Ishikawa (cell line): Measurements from ENCODE around the gene DUSP16.

Experiments used
- CEBPB ChIP-seq: IDR thresholded peaks from 2 replicates; pipeline ENCODE4 v1.6.1; 2012
- CREB1 ChIP-seq: IDR thresholded peaks from 2 replicates; pipeline ENCODE4 v1.6.1; 2012; ENCODE audit warnings: low read depth
- EGR1 ChIP-seq: IDR thresholded peaks from 2 replicates; pipeline ENCODE4 v1.6.1; 2012
- EP300 ChIP-seq: IDR thresholded peaks from 2 replicates; pipeline ENCODE4 v1.6.1; 2012; ENCODE audit warnings: borderline replicate concordance
- FOXM1 ChIP-seq: IDR thresholded peaks from 2 replicates; pipeline ENCODE4 v1.6.1; 2012; ENCODE audit warnings: low read depth, borderline replicate concordance
- NFIC ChIP-seq: IDR thresholded peaks from 2 replicates; pipeline ENCODE4 v1.6.1; 2012
- RAD21 ChIP-seq: IDR thresholded peaks from 2 replicates; pipeline ENCODE4 v1.6.1; 2012; ENCODE audit warnings: low read depth
- TAF1 ChIP-seq: IDR thresholded peaks from 2 replicates; pipeline ENCODE4 v1.6.1; 2012; ENCODE audit warnings: low read depth, mild to moderate bottlenecking
- TCF12 ChIP-seq: IDR thresholded peaks from 2 replicates; pipeline ENCODE4 v1.6.1; 2012; ENCODE audit warnings: low read depth
- TEAD4 ChIP-seq: IDR thresholded peaks from 2 replicates; pipeline ENCODE4 v1.6.1; 2012
- YY1 ChIP-seq: IDR thresholded peaks from 2 replicates; pipeline ENCODE4 v1.6.1; 2012; ENCODE audit warnings: low read depth
- ZBTB7A ChIP-seq: IDR thresholded peaks from 2 replicates; pipeline ENCODE4 v1.6.1; 2012; ENCODE audit warnings: low read depth
- TF ChIP-seq, protein P1 (sequence below): IDR thresholded peaks from 2 replicates; pipeline ENCODE4 v1.6.1; 2012
- TF ChIP-seq, protein P2 (sequence below): IDR thresholded peaks from 2 replicates; pipeline ENCODE4 v1.6.1; 2012; ENCODE audit warnings: low read depth, mild to moderate bottlenecking
- TF ChIP-seq, protein P3 (sequence below): IDR thresholded peaks from 2 replicates; pipeline ENCODE4 v1.6.1; 2012

The DUSP16 gene

DNA sequence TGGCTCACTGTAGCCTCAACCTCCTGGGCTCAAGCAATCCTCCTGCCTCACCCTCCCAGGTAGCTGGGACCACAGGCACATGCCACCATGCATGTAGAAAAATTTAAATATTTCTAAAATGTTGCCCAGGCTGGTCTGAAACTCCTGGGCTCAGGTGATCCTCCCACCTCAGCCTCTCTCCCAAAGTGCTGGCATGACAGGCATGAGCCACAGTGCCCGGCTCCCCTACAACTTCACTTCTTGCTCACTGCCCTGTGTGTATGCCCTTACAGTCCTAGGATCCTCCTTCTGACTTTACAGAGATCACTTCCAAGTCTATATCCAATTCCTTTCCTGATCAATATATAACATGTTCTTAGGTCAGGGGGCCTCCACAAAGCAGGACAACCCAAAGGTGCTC, 25.2 kb upstream of the DUSP16 start:
- TF ChIP-seq, protein P1, sequence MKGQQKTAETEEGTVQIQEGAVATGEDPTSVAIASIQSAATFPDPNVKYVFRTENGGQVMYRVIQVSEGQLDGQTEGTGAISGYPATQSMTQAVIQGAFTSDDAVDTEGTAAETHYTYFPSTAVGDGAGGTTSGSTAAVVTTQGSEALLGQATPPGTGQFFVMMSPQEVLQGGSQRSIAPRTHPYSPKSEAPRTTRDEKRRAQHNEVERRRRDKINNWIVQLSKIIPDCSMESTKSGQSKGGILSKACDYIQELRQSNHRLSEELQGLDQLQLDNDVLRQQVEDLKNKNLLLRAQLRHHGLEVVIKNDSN: no peak
- TF ChIP-seq FOXM1: no peak
- TF ChIP-seq ZBTB7A: no peak
- TF ChIP-seq CREB1: no peak
- TF ChIP-seq TCF12: no peak
- no peak for TF ChIP-seq CEBPB
- no peak for TF ChIP-seq TAF1
- TF ChIP-seq YY1: no peak
- TF ChIP-seq EP300: no peak
- TF ChIP-seq, protein P2, sequence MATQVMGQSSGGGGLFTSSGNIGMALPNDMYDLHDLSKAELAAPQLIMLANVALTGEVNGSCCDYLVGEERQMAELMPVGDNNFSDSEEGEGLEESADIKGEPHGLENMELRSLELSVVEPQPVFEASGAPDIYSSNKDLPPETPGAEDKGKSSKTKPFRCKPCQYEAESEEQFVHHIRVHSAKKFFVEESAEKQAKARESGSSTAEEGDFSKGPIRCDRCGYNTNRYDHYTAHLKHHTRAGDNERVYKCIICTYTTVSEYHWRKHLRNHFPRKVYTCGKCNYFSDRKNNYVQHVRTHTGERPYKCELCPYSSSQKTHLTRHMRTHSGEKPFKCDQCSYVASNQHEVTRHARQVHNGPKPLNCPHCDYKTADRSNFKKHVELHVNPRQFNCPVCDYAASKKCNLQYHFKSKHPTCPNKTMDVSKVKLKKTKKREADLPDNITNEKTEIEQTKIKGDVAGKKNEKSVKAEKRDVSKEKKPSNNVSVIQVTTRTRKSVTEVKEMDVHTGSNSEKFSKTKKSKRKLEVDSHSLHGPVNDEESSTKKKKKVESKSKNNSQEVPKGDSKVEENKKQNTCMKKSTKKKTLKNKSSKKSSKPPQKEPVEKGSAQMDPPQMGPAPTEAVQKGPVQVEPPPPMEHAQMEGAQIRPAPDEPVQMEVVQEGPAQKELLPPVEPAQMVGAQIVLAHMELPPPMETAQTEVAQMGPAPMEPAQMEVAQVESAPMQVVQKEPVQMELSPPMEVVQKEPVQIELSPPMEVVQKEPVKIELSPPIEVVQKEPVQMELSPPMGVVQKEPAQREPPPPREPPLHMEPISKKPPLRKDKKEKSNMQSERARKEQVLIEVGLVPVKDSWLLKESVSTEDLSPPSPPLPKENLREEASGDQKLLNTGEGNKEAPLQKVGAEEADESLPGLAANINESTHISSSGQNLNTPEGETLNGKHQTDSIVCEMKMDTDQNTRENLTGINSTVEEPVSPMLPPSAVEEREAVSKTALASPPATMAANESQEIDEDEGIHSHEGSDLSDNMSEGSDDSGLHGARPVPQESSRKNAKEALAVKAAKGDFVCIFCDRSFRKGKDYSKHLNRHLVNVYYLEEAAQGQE: no peak
- TF ChIP-seq RAD21: no peak
- TF ChIP-seq EGR1: no peak
- no peak for TF ChIP-seq TEAD4
- no peak for TF ChIP-seq NFIC
- TF ChIP-seq, protein P3, sequence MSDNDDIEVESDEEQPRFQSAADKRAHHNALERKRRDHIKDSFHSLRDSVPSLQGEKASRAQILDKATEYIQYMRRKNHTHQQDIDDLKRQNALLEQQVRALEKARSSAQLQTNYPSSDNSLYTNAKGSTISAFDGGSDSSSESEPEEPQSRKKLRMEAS: no peak

DNA sequence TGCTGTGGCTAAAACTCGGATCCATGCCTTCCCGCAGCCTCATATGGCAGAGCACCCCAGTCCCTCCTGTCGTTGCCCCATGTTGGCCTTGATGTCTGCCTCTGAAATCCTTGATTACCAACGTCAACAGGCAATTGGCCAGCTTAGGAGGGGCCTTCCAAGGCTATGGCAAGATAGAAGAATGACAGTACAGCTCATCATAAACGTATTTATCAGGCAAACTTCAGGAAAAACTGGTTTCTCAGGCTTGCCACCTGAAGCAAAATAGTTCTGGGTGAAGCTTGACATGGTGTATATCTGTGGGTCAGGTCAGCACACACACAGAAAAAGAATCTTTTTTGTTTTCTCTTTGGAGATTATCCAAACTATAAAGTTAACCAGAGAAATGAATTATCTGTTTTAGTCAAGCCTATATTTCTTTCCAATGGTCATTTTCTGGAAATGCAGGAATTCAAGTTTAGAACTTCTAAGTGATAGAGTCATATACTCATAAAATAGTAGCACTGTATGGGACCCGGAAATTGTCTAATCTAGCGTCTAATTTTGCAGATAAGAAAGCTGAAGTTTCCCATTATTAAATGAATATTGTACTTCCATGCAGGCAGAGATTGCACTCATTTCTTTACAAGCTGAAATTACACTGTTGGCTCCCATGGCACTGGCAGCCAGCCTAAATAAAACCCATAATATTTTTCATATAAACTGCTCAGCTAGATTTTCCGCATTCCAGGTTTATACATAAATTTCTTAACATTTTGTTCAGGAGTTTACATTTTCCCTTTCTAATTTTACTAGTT, 24.4 kb upstream of the DUSP16 start:
- TF ChIP-seq TEAD4 (no peak), ZBTB7A (no peak), EP300 (no peak), FOXM1 (no peak), RAD21 (no peak), CEBPB (no peak), YY1 (no peak), EGR1 (no peak), TAF1 (no peak)
- TF ChIP-seq, protein P2: no peak
- TF ChIP-seq, protein P3: no peak

DNA sequence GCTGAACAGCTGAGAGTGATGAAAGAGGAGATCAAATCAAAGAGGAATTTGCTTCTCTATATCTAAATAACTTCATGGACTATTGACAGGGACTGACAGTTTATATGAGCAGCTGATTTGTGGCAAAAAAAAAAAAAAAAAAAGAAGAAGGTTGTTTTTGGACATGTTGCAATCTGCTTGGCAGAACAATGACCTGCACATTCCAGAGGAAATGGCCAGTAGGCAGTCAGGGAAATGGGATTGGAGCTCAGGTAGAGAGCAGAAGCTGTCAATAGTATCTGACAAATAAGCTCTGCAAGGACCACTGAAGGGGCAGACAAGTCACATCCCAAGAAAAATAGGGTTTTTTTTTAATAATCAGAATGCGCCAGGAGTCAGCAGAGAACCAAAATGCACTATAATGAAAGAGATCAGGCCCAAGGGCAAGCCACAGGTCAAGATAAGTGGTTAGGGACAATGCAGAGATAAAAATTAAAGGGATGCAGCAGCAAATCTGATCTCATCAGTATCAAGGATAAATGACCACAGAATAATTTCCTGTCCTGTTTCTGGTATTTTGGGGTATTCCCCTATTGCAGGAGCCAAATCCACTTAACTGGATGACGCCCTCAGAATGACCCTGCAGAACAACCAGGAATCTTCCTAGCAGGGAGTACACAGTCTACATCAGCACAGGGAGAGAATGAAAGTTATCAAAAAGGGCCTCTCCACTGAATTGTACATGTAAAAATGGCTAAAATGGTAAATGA, 22.6 kb upstream of the DUSP16 start:
- TF ChIP-seq TEAD4 (peak; percentile 81), NFIC (peak; percentile 37; the same call in 1 of the 2 replicates), CEBPB (peak; percentile 98)
- TF ChIP-seq, protein P2: no peak
- TF ChIP-seq, protein P3: no peak

DNA sequence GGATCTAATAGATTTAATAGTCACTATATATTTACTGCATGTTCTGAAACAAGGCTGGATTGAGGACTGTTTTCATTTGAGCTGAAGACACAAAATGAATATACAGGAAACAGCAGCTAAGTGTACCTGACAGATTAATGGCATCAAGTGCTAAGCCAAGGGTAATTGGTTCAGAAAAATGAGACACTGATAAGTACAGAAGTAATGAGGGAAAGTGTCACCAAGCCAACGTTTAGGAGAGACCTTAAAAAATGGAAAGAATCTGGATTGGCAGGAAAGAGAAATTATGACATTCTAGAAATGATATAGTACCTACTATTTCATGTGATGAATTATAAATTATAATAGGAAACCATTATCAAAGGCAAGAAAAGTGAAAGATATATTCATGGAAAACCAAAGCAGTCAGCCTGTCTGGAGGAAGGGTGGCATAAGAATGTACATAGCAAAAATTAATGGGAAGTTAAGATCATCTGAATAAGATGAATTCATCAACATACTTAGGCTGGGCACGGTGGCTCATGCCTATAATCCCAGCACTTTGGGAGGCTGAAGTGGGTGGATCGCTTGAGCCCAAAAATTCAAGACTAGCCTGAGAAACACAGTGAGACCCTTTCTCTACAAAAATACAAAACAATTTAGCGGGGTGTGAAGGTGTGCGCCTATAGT, 21.0 kb upstream of the DUSP16 start:
- no peak for TF ChIP-seq FOXM1
- TF ChIP-seq YY1: no peak
- TF ChIP-seq, protein P1: no peak
- TF ChIP-seq, protein P2: no peak
- no peak for TF ChIP-seq EP300
- TF ChIP-seq TCF12: no peak
- TF ChIP-seq CREB1: no peak
- TF ChIP-seq ZBTB7A: no peak
- no peak for TF ChIP-seq RAD21
- TF ChIP-seq CEBPB: no peak
- TF ChIP-seq, protein P3: no peak
- no peak for TF ChIP-seq EGR1
- no peak for TF ChIP-seq TEAD4
- no peak for TF ChIP-seq NFIC
- TF ChIP-seq TAF1: no peak
